PC-3 (cell line): ENCODE results near the gene PRODH. TPM values are rescaled to one million over a fixed set of nuclear protein-coding genes. Genes with fewer than 3 reads are reported as not detected.

Experiments
- ATAC-seq: fragments of 200-7000 bp; cut with Tn5 transposase; 2 replicates; pipeline ENCODE4 v1.9.1; 2020; ENCODE audit warnings: mild to moderate bottlenecking, moderate library complexity
- BruUV-seq: library from RNA; stranded (reverse); fragments of 400-500 nt; replicated peaks from 2 replicates; lab custom pipeline; 2021; lab: Mats Ljungman, UMichigan
- CTCF ChIA-PET: fragments of 300-600 bp; sonication (Branson Sonifier 250); formaldehyde crosslinking; loops from one replicate; lab custom pipeline; 2022; ENCODE audit warnings: antibody characterized with exemption; lab: Charles Lee
- POLR2A ChIA-PET: fragments of 300-600 bp; sonication (Branson Sonifier 250); formaldehyde crosslinking; loops from one replicate; lab custom pipeline; 2022; ENCODE audit warnings: antibody characterized with exemption; ENCODE audit not compliant: unreplicated experiment; lab: Charles Lee
- DNase-seq: peaks from one replicate; pipeline ENCODE4 v3.0.0-alpha.2; 2015
- H2AFZ ChIP-seq: fragments of 300-600 bp; sonication (generic); 2 replicates; pipeline ENCODE4 v1.6.0; 2016; ENCODE audit warnings: antibody characterized with exemption, low read length
- H3F3A ChIP-seq: fragments of 300-600 bp; sonication (generic); one replicate; pipeline ENCODE4 v1.6.0; 2017; ENCODE audit warnings: antibody characterized with exemption, low read length, control low read depth, mild to moderate bottlenecking; ENCODE audit not compliant: unreplicated experiment
- H3K27ac ChIP-seq: fragments of 300-600 bp; sonication (generic); 2 replicates; pipeline ENCODE4 v1.5.1; 2016; ENCODE audit warnings: mild to moderate bottlenecking, low read length
- H3K27me3 ChIP-seq: fragments of 300-600 bp; sonication (generic); 2 replicates; pipeline ENCODE4 v1.6.1; 2016; ENCODE audit warnings: low read length, mixed read lengths
- H3K36me3 ChIP-seq: fragments of 300-600 bp; sonication (generic); 2 replicates; pipeline ENCODE4 v1.6.1; 2016; ENCODE audit warnings: low read depth, mixed run types, low read length, mixed read lengths
- H3K4me1 ChIP-seq: fragments of 300-600 bp; sonication (generic); 2 replicates; pipeline ENCODE4 v1.5.1; 2016; ENCODE audit warnings: low read length; ENCODE audit not compliant: insufficient read depth
- H3K4me2 ChIP-seq: fragments of 300-600 bp; sonication (generic); 2 replicates; pipeline ENCODE4 v1.6.0; 2016; ENCODE audit warnings: low read length
- H3K4me3 ChIP-seq: fragments of 300-600 bp; sonication (generic); 2 replicates; pipeline ENCODE4 v1.5.1; 2016; ENCODE audit warnings: mild to moderate bottlenecking, low read length, mixed read lengths
- H3K79me2 ChIP-seq: fragments of 300-600 bp; sonication (generic); 2 replicates; pipeline ENCODE4 v1.6.1; 2017; ENCODE audit warnings: low read length, mixed read lengths
- H3K9ac ChIP-seq: fragments of 300-600 bp; sonication (generic); 2 replicates; pipeline ENCODE4 v1.6.0; 2016; ENCODE audit warnings: mild to moderate bottlenecking, low read length
- H3K9me2 ChIP-seq: fragments of 300-600 bp; sonication (generic); replicated peaks from 2 replicates; pipeline ENCODE4 v1.6.1; 2016; ENCODE audit warnings: mixed run types, low read length, mixed read lengths
- H3K9me3 ChIP-seq: fragments of 300-600 bp; sonication (generic); 2 replicates; pipeline ENCODE4 v1.6.1; 2016; ENCODE audit warnings: low read length, mixed read lengths
- H4K20me1 ChIP-seq: fragments of 300-600 bp; sonication (generic); 2 replicates; pipeline ENCODE4 v1.6.1; 2016; ENCODE audit warnings: low read length, mixed read lengths
- EZH2 ChIP-seq: fragments of 300-600 bp; sonication (generic); IDR thresholded peaks from one replicate; pipeline ENCODE4 v1.6.1; 2017; ENCODE audit warnings: antibody characterized with exemption, mild to moderate bottlenecking, low read length; ENCODE audit not compliant: unreplicated experiment
- EZH2phosphoT487 ChIP-seq: fragments of 300-600 bp; sonication (generic); IDR thresholded peaks from 2 replicates; pipeline ENCODE4 v1.6.1; 2018; ENCODE audit warnings: mild to moderate bottlenecking, antibody characterized with exemption, low read length, borderline replicate concordance
- intact Hi-C: fragments of 100-400 bp; cut with micrococcal nuclease; formaldehyde crosslinking; loops from 2 replicates; pipeline ENCODE4 v1.9.0; 2023
- total RNA-seq: library from RNA; depleted of rRNA; stranded (reverse); fragments of >200 nt; gene quantifications from 2 replicates; pipeline ENCODE4 v1.2.3, GENCODE V29; 2014
- TF ChIP-seq, protein P1 (sequence below): fragments of 300-600 bp; sonication (generic); conservative IDR thresholded peaks from 2 replicates; pipeline ENCODE4 v1.5.1; 2017; ENCODE audit warnings: antibody characterized with exemption, low read depth, mild to moderate bottlenecking, low read length

The PRODH gene
- total RNA-seq, 1 experiment from 2014 or later: 0.84 TPM

DNA sequence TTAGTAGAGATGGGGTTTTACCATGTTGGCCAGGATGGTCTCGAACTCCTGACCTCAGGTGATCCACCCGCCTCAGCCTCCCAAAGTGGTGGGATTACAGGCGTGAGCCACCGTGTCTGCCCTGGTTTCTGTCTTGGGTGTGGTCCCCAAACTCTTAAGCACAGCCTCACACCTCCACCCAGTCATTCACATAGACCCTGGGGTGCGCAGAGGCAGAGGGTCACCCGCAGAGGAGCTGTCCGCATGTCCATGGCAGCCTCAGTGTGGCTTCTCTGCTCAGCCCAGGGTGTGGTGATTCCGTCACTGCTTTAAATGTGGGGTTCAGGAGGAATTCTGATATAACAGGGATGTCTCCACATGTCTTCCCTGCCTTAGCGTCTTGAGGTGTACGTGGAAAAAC is 48.5 kb upstream of the PRODH start:
- H4K20me1 ChIP-seq: no peaks in the 10 kb centered on the region
- no peak overlapping the region for H3K9ac ChIP-seq
- no peaks in the 10 kb centered on the region for H3F3A ChIP-seq
- DNase-seq: no peak
- no TSS peak for BruUV-seq
- intact Hi-C loops: no loop called here
- H3K36me3 ChIP-seq: no peaks in the 10 kb centered on the region
- no peak overlapping the region for H3K4me2 ChIP-seq
- H3K79me2 ChIP-seq: no peaks in the 10 kb centered on the region
- H3K4me1 ChIP-seq: no peaks in the 10 kb centered on the region
- POLR2A ChIA-PET: no interaction called here
- no peaks in the 10 kb centered on the region for H3K27me3 ChIP-seq
- no peak overlapping the region for H3K27ac ChIP-seq
- no peaks in the 10 kb centered on the region for H3K9me2 ChIP-seq
- H3K4me3 ChIP-seq: no peak overlapping the region
- H3K9me3 ChIP-seq: no peaks in the 10 kb centered on the region
- no peak overlapping the region for H2AFZ ChIP-seq
- TF ChIP-seq EZH2phosphoT487 (no peak), EZH2 (no peak)
- TF ChIP-seq, protein P1, sequence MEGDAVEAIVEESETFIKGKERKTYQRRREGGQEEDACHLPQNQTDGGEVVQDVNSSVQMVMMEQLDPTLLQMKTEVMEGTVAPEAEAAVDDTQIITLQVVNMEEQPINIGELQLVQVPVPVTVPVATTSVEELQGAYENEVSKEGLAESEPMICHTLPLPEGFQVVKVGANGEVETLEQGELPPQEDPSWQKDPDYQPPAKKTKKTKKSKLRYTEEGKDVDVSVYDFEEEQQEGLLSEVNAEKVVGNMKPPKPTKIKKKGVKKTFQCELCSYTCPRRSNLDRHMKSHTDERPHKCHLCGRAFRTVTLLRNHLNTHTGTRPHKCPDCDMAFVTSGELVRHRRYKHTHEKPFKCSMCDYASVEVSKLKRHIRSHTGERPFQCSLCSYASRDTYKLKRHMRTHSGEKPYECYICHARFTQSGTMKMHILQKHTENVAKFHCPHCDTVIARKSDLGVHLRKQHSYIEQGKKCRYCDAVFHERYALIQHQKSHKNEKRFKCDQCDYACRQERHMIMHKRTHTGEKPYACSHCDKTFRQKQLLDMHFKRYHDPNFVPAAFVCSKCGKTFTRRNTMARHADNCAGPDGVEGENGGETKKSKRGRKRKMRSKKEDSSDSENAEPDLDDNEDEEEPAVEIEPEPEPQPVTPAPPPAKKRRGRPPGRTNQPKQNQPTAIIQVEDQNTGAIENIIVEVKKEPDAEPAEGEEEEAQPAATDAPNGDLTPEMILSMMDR: no peak
- ATAC-seq: no peak
- CTCF ChIA-PET: no interaction called here

GRCh38 chr22:18983120-18983651 is 47.1 kb upstream of the PRODH start:
- POLR2A ChIA-PET: no interaction called here

GRCh38 chr22:18980829-18981228 is 44.7 kb upstream of the PRODH start:
- ChIA-PET POLR2A (no interaction called here), CTCF (no interaction called here)
- H3K4me1 ChIP-seq: no peaks in the 10 kb centered on the region

More at GRCh38 chr22:18983120-18983651, 47.1 kb upstream of the PRODH start:
- ATAC-seq (no peak), DNase-seq (no peak)
- Histone ChIP-seq H3K4me1 (no peaks in the 10 kb centered on the region), H3K9ac (no peak overlapping the region), H3K27ac (no peak overlapping the region), H3K27me3 (no peaks in the 10 kb centered on the region), H3K4me3 (no peak overlapping the region), H4K20me1 (no peaks in the 10 kb centered on the region), H3K9me3 (no peaks in the 10 kb centered on the region), H3K79me2 (no peaks in the 10 kb centered on the region), H3K4me2 (no peak overlapping the region), H3K9me2 (no peaks in the 10 kb centered on the region), H3K36me3 (no peaks in the 10 kb centered on the region), H2AFZ (no peak overlapping the region), H3F3A (no peaks in the 10 kb centered on the region)
- TF ChIP-seq EZH2 (no peak), EZH2phosphoT487 (no peak)
- TF ChIP-seq, protein P1: no peak
- CTCF ChIA-PET: no interaction called here
- no TSS peak for BruUV-seq
- intact Hi-C loops: no loop called here

More at GRCh38 chr22:18980829-18981228, 44.7 kb upstream of the PRODH start:
- Histone ChIP-seq H3F3A (no peaks in the 10 kb centered on the region), H3K27me3 (no peaks in the 10 kb centered on the region), H3K9me2 (no peaks in the 10 kb centered on the region), H4K20me1 (no peaks in the 10 kb centered on the region), H3K27ac (no peak overlapping the region), H3K79me2 (no peaks in the 10 kb centered on the region), H3K9me3 (no peaks in the 10 kb centered on the region), H3K9ac (no peak overlapping the region), H3K36me3 (no peaks in the 10 kb centered on the region), H3K4me3 (no peak overlapping the region), H2AFZ (no peak overlapping the region), H3K4me2 (no peak overlapping the region)
- no TSS peak for BruUV-seq
- DNase-seq (no peak), ATAC-seq (no peak)
- TF ChIP-seq, protein P1: no peak
- no peak for TF ChIP-seq EZH2
- TF ChIP-seq EZH2phosphoT487: no peak
- intact Hi-C loops: no loop called here
